AG10803 (cell line): Measurements from ENCODE around the gene CPNE1.

Experiments used
- DNase-seq: peaks from one replicate; pipeline ENCODE4 v3.0.0; 2010; ENCODE audit warnings: low read depth
- H3K4me3 ChIP-seq: 2 replicates; pipeline ENCODE4 v1.5.1; 2011; ENCODE audit warnings: mild to moderate bottlenecking, low read length, control low read depth
- CTCF ChIP-seq: conservative IDR thresholded peaks from 2 replicates; pipeline ENCODE4 v1.5.1; 2011; ENCODE audit warnings: mild to moderate bottlenecking, low read length, control low read depth, inconsistent platforms

The CPNE1 gene

GRCh38 chr20:35583636-35584560 is 80.8 kb downstream of the CPNE1 start:
- TF ChIP-seq CTCF: no peak
- no peak for DNase-seq
- H3K4me3 ChIP-seq: no peak overlapping the region

GRCh38 chr20:35582741-35583404 is 81.8 kb downstream of the CPNE1 start:
- no peak for DNase-seq
- TF ChIP-seq CTCF: no peak

GRCh38 chr20:35582131-35582530 is 82.6 kb downstream of the CPNE1 start:
- no peak for TF ChIP-seq CTCF
- H3K4me3 ChIP-seq: no peak overlapping the region
- DNase-seq: no peak

More at GRCh38 chr20:35582741-35583404, 81.8 kb downstream of the CPNE1 start:
- no peak overlapping the region for H3K4me3 ChIP-seq

GRCh38 chr20:35579196-35579595 is 85.5 kb downstream of the CPNE1 start:
- TF ChIP-seq CTCF: no peak
- H3K4me3 ChIP-seq: no peak overlapping the region
- DNase-seq: no peak

GRCh38 chr20:35578469-35578868 is 86.2 kb downstream of the CPNE1 start:
- no peak overlapping the region for H3K4me3 ChIP-seq
- no peak for DNase-seq
- TF ChIP-seq CTCF: no peak

- TF ChIP-seq CTCF: no peak
- H3K4me3 ChIP-seq: no peak overlapping the region
- no peak for DNase-seq
These were observed 87.9 kb downstream of the CPNE1 start for GRCh38 chr20:35576816-35577215.
